ENCODE data around the gene ATG7.

The ATG7 gene

GRCh38 chr3:11240496-11240895 is 31.7 kb upstream of the ATG7 start:
- DNase-seq (ENCODE audit: low read depth in 2 of 2): no peak
- no peak for TF ChIP-seq CTCF (IDR thresholded peaks at IDR 0.05; ENCODE audit: low read depth, low read length)
- H3K4me3 ChIP-seq (replicated peaks in 1 of 2; ENCODE audit: low read depth in 2 of 2, low read length in 2 of 2): no peak overlapping the region

- peak; percentile 42 to 66 for DNase-seq (ENCODE audit: low read depth in 2 of 2)
- no peak overlapping the region for H3K4me3 ChIP-seq (replicated peaks in 1 of 2; ENCODE audit: low read depth in 2 of 2, low read length in 2 of 2)
- no peak for TF ChIP-seq CTCF (IDR thresholded peaks at IDR 0.05; ENCODE audit: low read depth, low read length)
Observed at GRCh38 chr3:11244121-11244677, 28.0 kb upstream of the ATG7 start.

GRCh38 chr3:11245276-11245675 is 26.9 kb upstream of the ATG7 start:
- no peak for TF ChIP-seq CTCF (IDR thresholded peaks at IDR 0.05; ENCODE audit: low read depth, low read length)
- no peak for DNase-seq (ENCODE audit: low read depth in 2 of 2)
- H3K4me3 ChIP-seq (replicated peaks in 1 of 2; ENCODE audit: low read depth in 2 of 2, low read length in 2 of 2): no peak overlapping the region

GRCh38 chr3:11245827-11246662 is 26.2 kb upstream of the ATG7 start:
- DNase-seq (ENCODE audit: low read depth in 2 of 2): no peak
- H3K4me3 ChIP-seq (replicated peaks in 1 of 2; ENCODE audit: low read depth in 2 of 2, low read length in 2 of 2): no peak overlapping the region
- no peak for TF ChIP-seq CTCF (IDR thresholded peaks at IDR 0.05; ENCODE audit: low read depth, low read length)

- no peak overlapping the region for H3K4me3 ChIP-seq (replicated peaks in 1 of 2; ENCODE audit: low read depth in 2 of 2, low read length in 2 of 2)
- TF ChIP-seq CTCF (IDR thresholded peaks at IDR 0.05; ENCODE audit: low read depth, low read length): no peak
- no peak for DNase-seq (ENCODE audit: low read depth in 2 of 2)
Observed at GRCh38 chr3:11246663-11246970, 25.6 kb upstream of the ATG7 start.

- no peak for DNase-seq (ENCODE audit: low read depth in 2 of 2)
- H3K4me3 ChIP-seq (replicated peaks in 1 of 2; ENCODE audit: low read depth in 2 of 2, low read length in 2 of 2): no peak overlapping the region
- TF ChIP-seq CTCF (IDR thresholded peaks at IDR 0.05; ENCODE audit: low read depth, low read length): no peak
Observed at GRCh38 chr3:11247362-11247761, 24.8 kb upstream of the ATG7 start.
